ENCODE results near the gene FOXE1. TPM values are rescaled to one million over a fixed set of nuclear protein-coding genes. Genes with fewer than 3 reads are reported as not detected.

Gene FOXE1
- total RNA-seq, 2 experiments from 2014 or later: not detected

GRCh38 chr9:97900103-97900737 lies 47.2 kb downstream of the FOXE1 start:
- peaks cover 70% of the 10 kb centered on the region for H3K4me1 Mint-ChIP-seq (ENCODE audit: low read depth)
- TF ChIP-seq, protein P1, sequence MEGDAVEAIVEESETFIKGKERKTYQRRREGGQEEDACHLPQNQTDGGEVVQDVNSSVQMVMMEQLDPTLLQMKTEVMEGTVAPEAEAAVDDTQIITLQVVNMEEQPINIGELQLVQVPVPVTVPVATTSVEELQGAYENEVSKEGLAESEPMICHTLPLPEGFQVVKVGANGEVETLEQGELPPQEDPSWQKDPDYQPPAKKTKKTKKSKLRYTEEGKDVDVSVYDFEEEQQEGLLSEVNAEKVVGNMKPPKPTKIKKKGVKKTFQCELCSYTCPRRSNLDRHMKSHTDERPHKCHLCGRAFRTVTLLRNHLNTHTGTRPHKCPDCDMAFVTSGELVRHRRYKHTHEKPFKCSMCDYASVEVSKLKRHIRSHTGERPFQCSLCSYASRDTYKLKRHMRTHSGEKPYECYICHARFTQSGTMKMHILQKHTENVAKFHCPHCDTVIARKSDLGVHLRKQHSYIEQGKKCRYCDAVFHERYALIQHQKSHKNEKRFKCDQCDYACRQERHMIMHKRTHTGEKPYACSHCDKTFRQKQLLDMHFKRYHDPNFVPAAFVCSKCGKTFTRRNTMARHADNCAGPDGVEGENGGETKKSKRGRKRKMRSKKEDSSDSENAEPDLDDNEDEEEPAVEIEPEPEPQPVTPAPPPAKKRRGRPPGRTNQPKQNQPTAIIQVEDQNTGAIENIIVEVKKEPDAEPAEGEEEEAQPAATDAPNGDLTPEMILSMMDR (IDR thresholded peaks at IDR 0.05): no peak
- no peaks in the 10 kb centered on the region for H3K9me3 Mint-ChIP-seq
- no peak for DNase-seq
- no peaks in the 10 kb centered on the region for H3K27me3 ChIP-seq (ENCODE audit: control insufficient read depth in 1 of 2, insufficient read depth in 2 of 2, low read length in 2 of 2)
- CTCF ChIA-PET: interaction anchor here (0.8 to 14.2 kb wide), 7 partner anchors 9 to 363 kb away, joined by 3 to 221 read pairs (median 9); partner anchors contain the start of genes ANP32B and TRMO
- H3K4me3 Mint-ChIP-seq: no peak overlapping the region
- no peaks in the 10 kb centered on the region for H3K9me3 ChIP-seq (ENCODE audit: control insufficient read depth in 1 of 2, insufficient read depth in 1 of 2, low read length in 2 of 2)
- peak overlapping the region; percentile 96 for H3K27ac Mint-ChIP-seq
- H3K4me1 ChIP-seq (ENCODE audit: insufficient read depth, low read length): peaks cover 47% of the 10 kb centered on the region
- H3K27ac ChIP-seq (ENCODE audit: low read depth in 1 of 2, low read length in 2 of 2): no peak overlapping the region
- POLR2A ChIA-PET: interaction anchor here (0.8 to 9.8 kb wide), 5 partner anchors 8 to 357 kb away, joined by 3 to 335 read pairs (median 4); partner anchors contain the start of gene TRMO
- H3K27me3 Mint-ChIP-seq: no peaks in the 10 kb centered on the region
- peaks cover 44% of the 10 kb centered on the region for H3K36me3 Mint-ChIP-seq (ENCODE audit: low read depth)
- ATAC-seq (ENCODE audit: poor library complexity): no peak
- H3K4me3 ChIP-seq (ENCODE audit: low read length): no peak overlapping the region
- intact Hi-C loops (cut with DNase I, micrococcal nuclease): loop anchor here (5.0 to 10.0 kb wide), 3 partner anchors 98 to 362 kb away; partner anchors contain the start of genes NCBP1 (in 1 of the 2) and TSTD2 (in 1 of the 2)
- H3K36me3 ChIP-seq (ENCODE audit: insufficient read depth, low read length): peaks cover 22% of the 10 kb centered on the region

DNA sequence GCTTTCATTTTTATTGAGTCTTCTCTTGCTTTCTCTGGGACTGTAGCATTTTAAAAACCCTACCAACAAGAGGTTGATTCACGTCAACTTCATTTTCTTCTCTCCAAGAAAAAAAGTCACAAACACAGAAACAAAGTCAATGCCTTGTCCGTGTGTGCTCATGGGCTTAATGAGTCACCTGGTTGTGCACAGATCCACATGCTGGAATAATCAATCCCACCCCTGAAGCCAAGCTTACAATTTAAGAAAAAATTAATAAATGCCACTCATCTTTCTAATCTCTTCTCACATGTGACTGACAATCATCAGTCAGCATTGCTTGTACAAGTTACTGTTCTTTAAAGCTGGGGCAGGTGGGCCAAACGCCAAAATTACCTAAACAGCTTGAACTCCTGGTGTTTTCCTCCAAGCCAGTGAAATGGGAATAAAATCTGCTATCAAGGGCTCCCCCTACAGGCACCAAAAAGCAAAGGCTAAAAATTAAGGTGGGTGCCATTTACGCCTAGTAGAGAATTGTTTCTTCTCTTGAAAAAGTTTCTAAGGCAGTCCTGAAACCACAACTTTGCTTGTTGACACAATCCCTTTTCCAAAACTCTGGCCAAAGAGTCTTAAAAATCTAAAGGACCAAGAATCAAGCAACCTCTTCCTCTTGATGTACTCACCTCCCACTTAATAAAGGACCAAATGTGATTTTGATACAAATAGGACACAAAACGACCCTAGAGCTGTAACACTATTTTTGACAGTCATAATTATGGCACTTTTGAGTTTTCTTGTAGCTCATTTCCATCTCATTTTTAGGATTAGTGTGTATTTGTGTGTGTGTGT lies 47.9 kb downstream of the FOXE1 start:
- peaks cover 39% of the 10 kb centered on the region for H3K36me3 Mint-ChIP-seq (ENCODE audit: low read depth)
- Histone ChIP-seq H3K4me1 (ENCODE audit: insufficient read depth, low read length) (peaks cover 54% of the 10 kb centered on the region), H3K27me3 (ENCODE audit: control insufficient read depth in 1 of 2, insufficient read depth in 2 of 2, low read length in 2 of 2) (no peaks in the 10 kb centered on the region), H3K36me3 (ENCODE audit: insufficient read depth, low read length) (peaks cover 22% of the 10 kb centered on the region), H3K4me3 (ENCODE audit: low read length) (no peak overlapping the region), H3K27ac (ENCODE audit: low read depth in 1 of 2, low read length in 2 of 2) (peak overlapping the region in 1 of 2 donors; percentile 7), H3K9me3 (ENCODE audit: control insufficient read depth in 1 of 2, insufficient read depth in 1 of 2, low read length in 2 of 2) (no peaks in the 10 kb centered on the region)
- POLR2A ChIA-PET: interaction anchor here (0.7 to 9.8 kb wide), 7 partner anchors 9 to 356 kb away, joined by 3 to 335 read pairs (median 4); partner anchors contain the start of gene TRMO
- no peak for ATAC-seq (ENCODE audit: poor library complexity)
- no peaks in the 10 kb centered on the region for H3K9me3 Mint-ChIP-seq
- H3K4me3 Mint-ChIP-seq: peak overlapping the region; percentile 22
- peaks cover 71% of the 10 kb centered on the region for H3K4me1 Mint-ChIP-seq (ENCODE audit: low read depth)
- TF ChIP-seq, protein P1 (IDR thresholded peaks at IDR 0.05): peak; percentile 81
- DNase-seq: peak in 4 of 14 experiments; percentile 57 to 79 (median 70)
- H3K27ac Mint-ChIP-seq: peak overlapping the region; percentile 96
- CTCF ChIA-PET: interaction anchor here (0.8 to 14.2 kb wide), 8 partner anchors 9 to 363 kb away, joined by 3 to 221 read pairs (median 6); partner anchors contain the start of genes ANP32B and TRMO
- no peaks in the 10 kb centered on the region for H3K27me3 Mint-ChIP-seq
- intact Hi-C loops (cut with DNase I, micrococcal nuclease): loop anchor here (1.0 to 10.0 kb wide), 4 partner anchors 99 to 361 kb away; partner anchors contain the start of genes NCBP1 (in 1 of the 2) and TSTD2 (in 1 of the 2)

GRCh38 chr9:97903177-97903576 lies 50.2 kb downstream of the FOXE1 start:
- H3K27ac Mint-ChIP-seq: peak overlapping the region; percentile 96
- Histone ChIP-seq H3K4me3 (ENCODE audit: low read length) (no peak overlapping the region), H3K36me3 (ENCODE audit: insufficient read depth, low read length) (peaks cover 24% of the 10 kb centered on the region), H3K27me3 (ENCODE audit: control insufficient read depth in 1 of 2, insufficient read depth in 2 of 2, low read length in 2 of 2) (no peaks in the 10 kb centered on the region), H3K27ac (ENCODE audit: low read depth in 1 of 2, low read length in 2 of 2) (peak overlapping the region; percentile 36 to 81), H3K4me1 (ENCODE audit: insufficient read depth, low read length) (peaks cover 76% of the 10 kb centered on the region), H3K9me3 (ENCODE audit: control insufficient read depth in 1 of 2, insufficient read depth in 1 of 2, low read length in 2 of 2) (no peaks in the 10 kb centered on the region)
- H3K4me1 Mint-ChIP-seq (ENCODE audit: low read depth): peaks cover 86% of the 10 kb centered on the region
- peaks cover 46% of the 10 kb centered on the region for H3K36me3 Mint-ChIP-seq (ENCODE audit: low read depth)
- DNase-seq (no peak), ATAC-seq (ENCODE audit: poor library complexity) (no peak)
- no peaks in the 10 kb centered on the region for H3K27me3 Mint-ChIP-seq
- ChIA-PET CTCF (interaction anchor here (1.2 to 14.2 kb wide), 4 partner anchors 12 to 215 kb away, joined by 3 to 221 read pairs (median 46); partner anchors contain the start of genes ANP32B and TRMO), POLR2A (interaction anchor here (1.8 to 9.8 kb wide), 3 partner anchors 14 to 80 kb away, joined by 5 to 335 read pairs (median 11); partner anchors contain the start of genes ANP32B and TRMO)
- intact Hi-C loops (cut with DNase I, micrococcal nuclease): loop anchor here (5.0 to 10.0 kb wide), 3 partner anchors 101 to 359 kb away; partner anchors contain the start of genes NCBP1 (in 1 of the 2) and TSTD2 (in 1 of the 2)
- H3K4me3 Mint-ChIP-seq: peak overlapping the region; percentile 65
- H3K9me3 Mint-ChIP-seq: no peaks in the 10 kb centered on the region
- TF ChIP-seq, protein P1 (IDR thresholded peaks at IDR 0.05): no peak

Data from CD4-positive, alpha-beta T cell (primary cell).